ENCODE measurements around the gene TPO.

Gene TPO

GRCh38 chr2:1539441-1539840 lies 126.2 kb downstream of the TPO start:
- no peak for DNase-seq

- DNase-seq, result no peak
These were observed 126.7 kb downstream of the TPO start for GRCh38 chr2:1539973-1540372.

- no peak for DNase-seq
These were observed 127.2 kb downstream of the TPO start for GRCh38 chr2:1540481-1540880.

- DNase-seq, result no peak
These were observed 127.8 kb downstream of the TPO start for GRCh38 chr2:1541040-1541439.

- no peak for DNase-seq
These were observed 128.7 kb downstream of the TPO start for GRCh38 chr2:1541819-1542475.

GRCh38 chr2:1542971-1543370 lies 129.7 kb downstream of the TPO start:
- DNase-seq, result no peak

- no peak for DNase-seq
These were observed 130.7 kb downstream of the TPO start for GRCh38 chr2:1543776-1544477.

GRCh38 chr2:1544478-1545069 lies 131.3 kb downstream of the TPO start:
- no peak for DNase-seq

- peak in 1 of 2 donors; percentile 22 for DNase-seq
These were observed 132.8 kb downstream of the TPO start for GRCh38 chr2:1546023-1546591.

- no peak for DNase-seq
These were observed 133.6 kb downstream of the TPO start for GRCh38 chr2:1546901-1547300.

- DNase-seq, result no peak
These were observed 135.8 kb downstream of the TPO start for GRCh38 chr2:1548910-1549673.

- DNase-seq, result no peak
These were observed 136.8 kb downstream of the TPO start for GRCh38 chr2:1550076-1550475.

GRCh38 chr2:1550658-1551316 lies 137.5 kb downstream of the TPO start:
- DNase-seq, result peak; percentile 44 to 47

GRCh38 chr2:1551905-1552304 lies 138.6 kb downstream of the TPO start:
- DNase-seq, result no peak

- no peak for DNase-seq
These were observed 139.3 kb downstream of the TPO start for GRCh38 chr2:1552611-1553010.

GRCh38 chr2:1553671-1554295 lies 140.5 kb downstream of the TPO start:
- no peak for DNase-seq

- no peak for DNase-seq
These were observed 143.0 kb downstream of the TPO start for GRCh38 chr2:1556286-1556685.

- DNase-seq, result no peak
These were observed 143.7 kb downstream of the TPO start for GRCh38 chr2:1556776-1557466.

- DNase-seq, result no peak
These were observed 144.2 kb downstream of the TPO start for GRCh38 chr2:1557467-1557820.

GRCh38 chr2:1559589-1560175 lies 146.4 kb downstream of the TPO start:
- no peak for DNase-seq

- DNase-seq, result no peak
These were observed 148.0 kb downstream of the TPO start for GRCh38 chr2:1561259-1561658.
